Osteoblast (primary cell): Measurements from ENCODE around the gene CCDC54. TPM values are rescaled to one million over a fixed set of nuclear protein-coding genes. Genes with fewer than 3 reads are reported as not detected.

Experiments
- DNase-seq: peaks from one replicate; pipeline ENCODE4 v3.0.0; 2011; ENCODE audit warnings: low spot score, mixed read lengths; ENCODE audit not compliant: insufficient read length; ENCODE audit errors: missing footprints
- H2AFZ ChIP-seq: 2 replicates; pipeline ENCODE4 v1.6.0; 2011; ENCODE audit warnings: mild to moderate bottlenecking, low read length
- H3K27ac ChIP-seq: 2 replicates; pipeline ENCODE4 v1.5.1; 2011; ENCODE audit warnings: mild to moderate bottlenecking, low read depth, low read length, moderate library complexity
- H3K27me3 ChIP-seq: 2 replicates; pipeline ENCODE4 v1.6.0; 2012; ENCODE audit warnings: mild to moderate bottlenecking, control low read depth, inconsistent platforms, low read length, moderate library complexity; ENCODE audit not compliant: insufficient read depth
- H3K36me3 ChIP-seq: 2 replicates; pipeline ENCODE4 v1.5.1; 2011; ENCODE audit warnings: mild to moderate bottlenecking, low read length, control low read depth, moderate library complexity; ENCODE audit not compliant: insufficient read depth
- H3K4me1 ChIP-seq: 2 replicates; pipeline ENCODE4 v1.5.1; 2011; ENCODE audit warnings: mild to moderate bottlenecking, low read length, control low read depth, moderate library complexity; ENCODE audit not compliant: insufficient read depth
- H3K4me2 ChIP-seq: 2 replicates; pipeline ENCODE4 v1.6.0; 2011; ENCODE audit warnings: mild to moderate bottlenecking, low read length; ENCODE audit not compliant: insufficient read depth
- H3K4me3 ChIP-seq: fragments of 200-600 bp; sonication (generic); 3 replicates; pipeline ENCODE4 v1.5.1; 2012; ENCODE audit warnings: mild to moderate bottlenecking, low read length, inconsistent platforms; ENCODE audit not compliant: insufficient read depth
- H3K79me2 ChIP-seq: 2 replicates; pipeline ENCODE4 v1.6.0; 2012; ENCODE audit warnings: mild to moderate bottlenecking, low read length, control low read depth, inconsistent platforms; ENCODE audit not compliant: insufficient read depth
- H3K9me3 ChIP-seq: 2 replicates; pipeline ENCODE4 v1.5.1; 2011; ENCODE audit warnings: low read depth, low read length, control low read depth
- H4K20me1 ChIP-seq: 2 replicates; pipeline ENCODE4 v1.6.0; 2012; ENCODE audit warnings: mild to moderate bottlenecking, low read length, control low read depth; ENCODE audit not compliant: insufficient read depth
- total RNA-seq: library from RNA; depleted of rRNA; stranded (reverse); fragments of >200 nt; gene quantifications from 2 replicates; pipeline ENCODE4 v1.2.3, GENCODE V29; 2012
- TF ChIP-seq, protein P1 (sequence below): IDR thresholded peaks from 2 replicates; pipeline ENCODE4 v1.5.1; 2011; ENCODE audit warnings: mild to moderate bottlenecking, low read depth, low read length, moderate library complexity; ENCODE audit errors: extremely low read depth

CCDC54 gene
- total RNA-seq, 1 donor: not detected

DNA sequence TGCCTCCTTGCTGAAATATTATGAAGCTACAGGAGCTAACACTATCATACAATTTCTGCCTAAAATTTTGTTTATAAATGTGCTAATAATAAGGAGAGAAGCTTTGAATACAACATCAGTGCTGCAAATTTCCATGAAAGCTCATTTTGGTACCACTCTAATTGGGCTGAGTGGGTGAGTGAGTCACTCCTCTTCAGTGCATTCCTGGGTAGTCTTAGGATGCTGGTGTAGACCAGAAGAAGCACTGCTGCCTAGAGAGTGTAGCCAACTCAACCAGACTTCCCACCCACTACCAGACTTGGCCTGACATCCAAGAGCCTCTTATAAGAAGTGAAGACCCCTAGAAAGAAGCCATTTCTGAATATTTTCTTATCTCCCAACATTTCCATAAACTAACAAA, 32.5 kb upstream of the CCDC54 start:
- Histone ChIP-seq H3K4me3 (no peak overlapping the region), H3K36me3 (no peaks in the 10 kb centered on the region), H3K4me1 (no peaks in the 10 kb centered on the region), H3K4me2 (no peak overlapping the region), H3K9me3 (no peaks in the 10 kb centered on the region), H2AFZ (no peak overlapping the region), H3K27ac (no peak overlapping the region), H3K27me3 (no peaks in the 10 kb centered on the region), H4K20me1 (no peaks in the 10 kb centered on the region), H3K79me2 (no peaks in the 10 kb centered on the region)
- no peak for DNase-seq
- TF ChIP-seq, protein P1, sequence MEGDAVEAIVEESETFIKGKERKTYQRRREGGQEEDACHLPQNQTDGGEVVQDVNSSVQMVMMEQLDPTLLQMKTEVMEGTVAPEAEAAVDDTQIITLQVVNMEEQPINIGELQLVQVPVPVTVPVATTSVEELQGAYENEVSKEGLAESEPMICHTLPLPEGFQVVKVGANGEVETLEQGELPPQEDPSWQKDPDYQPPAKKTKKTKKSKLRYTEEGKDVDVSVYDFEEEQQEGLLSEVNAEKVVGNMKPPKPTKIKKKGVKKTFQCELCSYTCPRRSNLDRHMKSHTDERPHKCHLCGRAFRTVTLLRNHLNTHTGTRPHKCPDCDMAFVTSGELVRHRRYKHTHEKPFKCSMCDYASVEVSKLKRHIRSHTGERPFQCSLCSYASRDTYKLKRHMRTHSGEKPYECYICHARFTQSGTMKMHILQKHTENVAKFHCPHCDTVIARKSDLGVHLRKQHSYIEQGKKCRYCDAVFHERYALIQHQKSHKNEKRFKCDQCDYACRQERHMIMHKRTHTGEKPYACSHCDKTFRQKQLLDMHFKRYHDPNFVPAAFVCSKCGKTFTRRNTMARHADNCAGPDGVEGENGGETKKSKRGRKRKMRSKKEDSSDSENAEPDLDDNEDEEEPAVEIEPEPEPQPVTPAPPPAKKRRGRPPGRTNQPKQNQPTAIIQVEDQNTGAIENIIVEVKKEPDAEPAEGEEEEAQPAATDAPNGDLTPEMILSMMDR: no peak

GRCh38 chr3:107345822-107346405, 31.3 kb upstream of the CCDC54 start:
- TF ChIP-seq, protein P1: no peak
- H2AFZ ChIP-seq: no peak overlapping the region

DNA sequence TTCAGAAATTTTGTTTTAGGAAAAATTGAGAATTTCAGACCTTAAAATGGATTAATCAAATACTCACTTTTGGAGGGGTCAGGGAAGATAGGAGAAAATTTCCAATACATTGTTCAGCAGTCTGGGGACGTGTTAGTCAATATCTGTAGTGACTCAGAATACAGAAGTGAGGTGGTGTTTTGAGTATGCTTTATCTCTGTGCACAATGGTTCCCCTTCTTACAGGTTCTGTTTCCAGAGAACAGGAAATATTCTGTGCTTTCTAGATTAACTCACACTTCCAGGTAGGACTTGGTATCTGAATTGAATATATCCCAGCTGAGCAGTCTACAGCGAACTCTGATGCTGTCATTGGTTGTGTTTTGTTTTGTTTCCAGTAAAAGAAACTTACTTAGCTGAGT, 30.7 kb upstream of the CCDC54 start:
- TF ChIP-seq, protein P1: no peak
- no peak for DNase-seq
- H3K9me3 ChIP-seq: no peaks in the 10 kb centered on the region
- no peaks in the 10 kb centered on the region for H3K27me3 ChIP-seq
- H3K27ac ChIP-seq: no peak overlapping the region
- no peaks in the 10 kb centered on the region for H3K4me1 ChIP-seq
- H3K4me2 ChIP-seq: no peak overlapping the region
- no peaks in the 10 kb centered on the region for H3K79me2 ChIP-seq
- H3K36me3 ChIP-seq: no peaks in the 10 kb centered on the region
- H4K20me1 ChIP-seq: no peaks in the 10 kb centered on the region
- H3K4me3 ChIP-seq: no peak overlapping the region
- H2AFZ ChIP-seq: no peak overlapping the region

More at GRCh38 chr3:107345822-107346405, 31.3 kb upstream of the CCDC54 start:
- Histone ChIP-seq H3K27me3 (no peaks in the 10 kb centered on the region), H3K4me1 (no peaks in the 10 kb centered on the region), H3K4me3 (no peak overlapping the region), H3K9me3 (no peaks in the 10 kb centered on the region), H4K20me1 (no peaks in the 10 kb centered on the region), H3K4me2 (no peak overlapping the region), H3K36me3 (no peaks in the 10 kb centered on the region), H3K79me2 (no peaks in the 10 kb centered on the region), H3K27ac (no peak overlapping the region)
- DNase-seq: no peak

- H3K27me3 ChIP-seq: no peaks in the 10 kb centered on the region
- no peaks in the 10 kb centered on the region for H3K79me2 ChIP-seq
- no peak overlapping the region for H3K4me2 ChIP-seq
- no peak overlapping the region for H3K27ac ChIP-seq
- no peaks in the 10 kb centered on the region for H3K9me3 ChIP-seq
- H3K36me3 ChIP-seq: no peaks in the 10 kb centered on the region
- no peak overlapping the region for H2AFZ ChIP-seq
- DNase-seq: no peak
- H4K20me1 ChIP-seq: no peaks in the 10 kb centered on the region
- TF ChIP-seq, protein P1: no peak
- H3K4me3 ChIP-seq: no peak overlapping the region
- H3K4me1 ChIP-seq: no peaks in the 10 kb centered on the region
Measured at GRCh38 chr3:107347751-107348150, 29.5 kb upstream of the CCDC54 start.
